ENCODE results near the gene AOPEP. TPM values are rescaled to one million over a fixed set of nuclear protein-coding genes. Genes with fewer than 3 reads are reported as not detected.

The AOPEP gene
- total and polyA plus RNA-seq, 11 donors: 105 to 310 (median 185) TPM

DNA sequence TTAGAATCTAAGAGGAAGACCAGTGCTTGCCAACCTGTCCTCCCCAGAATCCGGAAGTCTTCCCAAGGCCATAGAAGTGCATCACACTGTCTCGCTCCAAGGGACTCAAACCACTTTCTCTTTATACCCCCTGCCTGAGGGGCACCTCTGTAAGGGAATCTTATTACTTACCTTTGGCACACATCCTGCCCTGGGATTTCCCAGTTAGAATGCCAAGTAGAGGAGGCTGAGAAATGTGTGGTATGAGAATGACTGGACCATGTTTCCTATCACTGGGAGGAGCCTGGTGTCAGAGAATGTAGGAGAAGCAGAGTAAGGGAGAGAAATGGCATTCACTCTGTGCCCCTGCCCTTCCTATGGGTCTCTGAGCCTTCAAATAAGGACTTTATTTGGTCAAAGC is 85.8 kb downstream of the AOPEP start:
- H3K27ac ChIP-seq: peak overlapping the region in 7 of 12 donors; percentile 3 to 47 (median 31)
- no peaks in the 10 kb centered on the region for H3K27me3 ChIP-seq
- no peak overlapping the region for H3K4me3 ChIP-seq
- TF ChIP-seq, protein P1, sequence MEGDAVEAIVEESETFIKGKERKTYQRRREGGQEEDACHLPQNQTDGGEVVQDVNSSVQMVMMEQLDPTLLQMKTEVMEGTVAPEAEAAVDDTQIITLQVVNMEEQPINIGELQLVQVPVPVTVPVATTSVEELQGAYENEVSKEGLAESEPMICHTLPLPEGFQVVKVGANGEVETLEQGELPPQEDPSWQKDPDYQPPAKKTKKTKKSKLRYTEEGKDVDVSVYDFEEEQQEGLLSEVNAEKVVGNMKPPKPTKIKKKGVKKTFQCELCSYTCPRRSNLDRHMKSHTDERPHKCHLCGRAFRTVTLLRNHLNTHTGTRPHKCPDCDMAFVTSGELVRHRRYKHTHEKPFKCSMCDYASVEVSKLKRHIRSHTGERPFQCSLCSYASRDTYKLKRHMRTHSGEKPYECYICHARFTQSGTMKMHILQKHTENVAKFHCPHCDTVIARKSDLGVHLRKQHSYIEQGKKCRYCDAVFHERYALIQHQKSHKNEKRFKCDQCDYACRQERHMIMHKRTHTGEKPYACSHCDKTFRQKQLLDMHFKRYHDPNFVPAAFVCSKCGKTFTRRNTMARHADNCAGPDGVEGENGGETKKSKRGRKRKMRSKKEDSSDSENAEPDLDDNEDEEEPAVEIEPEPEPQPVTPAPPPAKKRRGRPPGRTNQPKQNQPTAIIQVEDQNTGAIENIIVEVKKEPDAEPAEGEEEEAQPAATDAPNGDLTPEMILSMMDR (IDR thresholded peaks at IDR 0.05): no peak
- TF ChIP-seq POLR2A (IDR thresholded peaks at IDR 0.05): no peak
- ATAC-seq (peak in 3 of 4 donors; percentile 26 to 57 (median 28)), DNase-seq (no peak)
- 78 to 93% (median 85%) methylated on average over 2 of the region's 2 CpGs for WGBS, 4 donors
- no peaks in the 10 kb centered on the region for H3K9me3 ChIP-seq
- intact Hi-C loops (cut with DNase I): loop anchor here in 3 of 10 donors (5.0 to 10.0 kb wide), 3 partner anchors 50 to 55 kb away; no protein-coding TSS in a partner anchor
- peaks cover 0 to 8% (median 0%) of the 10 kb centered on the region in 9 donors for H3K36me3 ChIP-seq
- peaks cover 0 to 42% (median 24%) of the 10 kb centered on the region in 12 donors for H3K4me1 ChIP-seq

- H3K4me3 ChIP-seq: no peak overlapping the region
- ATAC-seq: peak in 3 of 4 donors; percentile 18 to 50 (median 39)
- WGBS, 4 donors: 83 to 94% (median 91%) methylated on average over 1 of the region's 1 CpG
- TF ChIP-seq POLR2A (IDR thresholded peaks at IDR 0.05): no peak
- TF ChIP-seq, protein P1 (IDR thresholded peaks at IDR 0.05): no peak
- no peak for DNase-seq
- H3K27me3 ChIP-seq: no peaks in the 10 kb centered on the region
- intact Hi-C loops (cut with DNase I): loop anchor here in 3 of 10 donors (5.0 to 10.0 kb wide), 3 partner anchors 49 to 54 kb away; no protein-coding TSS in a partner anchor
- H3K9me3 ChIP-seq: no peaks in the 10 kb centered on the region
- peaks cover 0 to 5% (median 0%) of the 10 kb centered on the region in 9 donors for H3K36me3 ChIP-seq
- H3K27ac ChIP-seq: peak overlapping the region in 3 of 12 donors; percentile 24 to 47 (median 31)
- peaks cover 0 to 39% (median 17%) of the 10 kb centered on the region in 12 donors for H3K4me1 ChIP-seq
Observed at GRCh38 chr9:94813379-94813778, 86.9 kb downstream of the AOPEP start.

DNA sequence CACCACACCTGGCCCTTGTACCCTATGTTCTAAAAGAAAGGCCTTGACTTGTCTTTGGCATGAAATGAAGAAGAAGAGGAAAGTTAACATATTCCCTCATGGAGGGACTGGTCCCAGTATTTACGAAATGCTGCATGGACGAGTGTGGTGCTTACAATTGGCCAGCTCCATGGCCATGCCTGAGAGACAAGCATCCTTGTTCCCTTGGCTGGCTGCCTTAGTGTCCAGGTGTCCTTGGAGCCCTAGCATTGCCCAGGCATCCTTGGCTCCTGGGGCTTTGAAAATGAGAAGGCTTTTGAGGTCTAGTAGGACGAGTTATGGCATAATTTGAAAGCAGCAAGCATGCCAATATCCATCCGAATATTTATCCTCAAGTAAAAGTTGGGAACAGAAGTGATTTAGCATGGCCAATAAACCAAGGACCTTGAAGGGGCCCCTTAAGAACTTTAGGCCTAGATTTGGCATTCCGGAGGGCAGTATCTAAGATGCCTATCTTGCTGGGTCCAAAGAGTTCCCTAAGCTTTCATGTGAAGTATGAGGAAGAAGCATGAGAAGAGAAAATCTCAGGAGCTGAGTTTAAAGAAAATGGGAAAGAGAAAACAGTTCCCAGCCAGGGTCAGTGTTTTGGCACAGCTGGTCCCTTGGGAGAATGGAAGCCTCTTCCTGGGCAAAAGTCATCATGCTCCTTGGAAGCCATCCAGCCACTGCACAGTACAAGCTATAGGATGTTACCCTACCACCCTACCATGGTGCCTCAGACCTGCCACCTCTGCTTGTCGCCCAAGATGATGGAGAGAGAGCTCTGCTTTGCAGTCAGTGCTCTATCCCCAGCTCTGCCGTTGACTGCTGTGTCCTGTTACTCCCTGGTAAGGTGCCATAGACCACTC is 91.0 kb downstream of the AOPEP start:
- DNase-seq (no peak), ATAC-seq (no peak)
- H3K36me3 ChIP-seq: no peaks in the 10 kb centered on the region
- TF ChIP-seq, protein P1 (IDR thresholded peaks at IDR 0.05): no peak
- TF ChIP-seq POLR2A (IDR thresholded peaks at IDR 0.05): no peak
- WGBS, 4 donors: 75 to 86% (median 80%) methylated on average over 6 to 7 of the region's 7 CpGs
- peaks cover 0 to 53% (median 16%) of the 10 kb centered on the region in 12 donors for H3K4me1 ChIP-seq
- H3K27ac ChIP-seq: peak overlapping the region in 3 of 12 donors; percentile 4 to 79 (median 71)
- intact Hi-C loops (cut with DNase I): loop anchor here in 3 of 10 donors (5.0 to 10.0 kb wide), 3 partner anchors 40 to 47 kb away; no protein-coding TSS in a partner anchor
- no peaks in the 10 kb centered on the region for H3K27me3 ChIP-seq
- no peak overlapping the region for H3K4me3 ChIP-seq
- H3K9me3 ChIP-seq: no peaks in the 10 kb centered on the region

DNA sequence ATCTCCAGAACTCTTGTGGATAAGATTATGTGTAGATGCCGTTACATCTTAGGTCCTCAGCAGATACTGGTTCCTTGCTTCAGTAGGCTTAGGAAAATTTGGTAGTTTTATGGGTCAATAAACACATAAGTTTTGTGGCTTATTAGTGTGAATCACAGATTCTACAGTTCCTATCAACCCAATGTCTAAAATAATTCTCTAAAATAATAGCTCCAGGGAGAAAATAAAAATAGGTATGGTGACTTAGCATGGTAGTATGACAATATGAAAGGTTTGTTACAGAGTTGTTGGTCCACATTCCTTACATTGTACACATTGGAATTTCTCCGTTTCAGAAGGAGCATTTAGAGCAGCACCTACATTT is 91.7 kb downstream of the AOPEP start:
- intact Hi-C loops (cut with DNase I): loop anchor here in 3 of 10 donors (5.0 to 10.0 kb wide), 3 partner anchors 39 to 47 kb away; no protein-coding TSS in a partner anchor
- 87 to 93% (median 91%) methylated on average over 2 of the region's 2 CpGs for WGBS, 4 donors

More for the DNA sequence above, 91.7 kb downstream of the AOPEP start:
- ATAC-seq (no peak), DNase-seq (no peak)
- no peak for TF ChIP-seq POLR2A (IDR thresholded peaks at IDR 0.05)
- TF ChIP-seq, protein P1 (IDR thresholded peaks at IDR 0.05): no peak
- H3K9me3 ChIP-seq: no peaks in the 10 kb centered on the region
- H3K4me1 ChIP-seq: peaks cover 0 to 53% (median 12%) of the 10 kb centered on the region in 12 donors
- H3K4me3 ChIP-seq: no peak overlapping the region
- peak overlapping the region in 4 of 12 donors; percentile 4 to 79 (median 71) for H3K27ac ChIP-seq
- no peaks in the 10 kb centered on the region for H3K36me3 ChIP-seq
- no peaks in the 10 kb centered on the region for H3K27me3 ChIP-seq

Data from heart left ventricle (tissue), 16 donors.